ENCODE results near the gene OR2H2.

OR2H2 gene

GRCh38 chr6:29584821-29585220 lies at the start of gene OR2H2:
Gene OR2H2, plus strand, starts transcription at chr6:29585121. Its CDS starts 2,824 bp downstream, at chr6:29587945.
- no peak for DNase-seq (ENCODE audit: low read depth in 2 of 2)

GRCh38 chr6:29537714-29538403 lies 47.1 kb upstream of the OR2H2 start:
- no peak for DNase-seq (ENCODE audit: low read depth in 2 of 2)

- no peak for DNase-seq (ENCODE audit: low read depth in 2 of 2)
Observed at GRCh38 chr6:29547573-29547972, 37.3 kb upstream of the OR2H2 start.

GRCh38 chr6:29552512-29553051 lies 32.3 kb upstream of the OR2H2 start:
- DNase-seq (ENCODE audit: low read depth in 2 of 2): no peak

GRCh38 chr6:29553268-29554057 lies 31.5 kb upstream of the OR2H2 start:
- DNase-seq (ENCODE audit: low read depth in 2 of 2): no peak

- no peak for DNase-seq (ENCODE audit: low read depth in 2 of 2)
Observed at GRCh38 chr6:29554764-29555163, 30.2 kb upstream of the OR2H2 start.

- no peak for DNase-seq (ENCODE audit: low read depth in 2 of 2)
Observed at GRCh38 chr6:29557320-29557719, 27.6 kb upstream of the OR2H2 start.

GRCh38 chr6:29558439-29559079 lies 26.4 kb upstream of the OR2H2 start:
- no peak for DNase-seq (ENCODE audit: low read depth in 2 of 2)

GRCh38 chr6:29559524-29560287 lies 25.2 kb upstream of the OR2H2 start, which contains the start of gene UBD:
Gene UBD, minus strand, starts transcription at chr6:29559732. Its CDS starts 31 bp downstream, at chr6:29559701.
- DNase-seq (ENCODE audit: low read depth in 2 of 2): no peak

- DNase-seq (ENCODE audit: low read depth in 2 of 2): no peak
Observed at GRCh38 chr6:29561091-29561490, 23.8 kb upstream of the OR2H2 start.

- no peak for DNase-seq (ENCODE audit: low read depth in 2 of 2)
Observed at GRCh38 chr6:29561606-29562181, 23.2 kb upstream of the OR2H2 start.

- DNase-seq (ENCODE audit: low read depth in 2 of 2): no peak
Observed at GRCh38 chr6:29563435-29563965, 21.4 kb upstream of the OR2H2 start.

- no peak for DNase-seq (ENCODE audit: low read depth in 2 of 2)
Observed at GRCh38 chr6:29564875-29565274, 20.0 kb upstream of the OR2H2 start.

- DNase-seq (ENCODE audit: low read depth in 2 of 2): no peak
Observed at GRCh38 chr6:29566856-29567255, 18.1 kb upstream of the OR2H2 start.

GRCh38 chr6:29567541-29567940 lies 17.4 kb upstream of the OR2H2 start:
- DNase-seq (ENCODE audit: low read depth in 2 of 2): no peak

- DNase-seq (ENCODE audit: low read depth in 2 of 2): no peak
Observed at GRCh38 chr6:29567991-29568390, 16.9 kb upstream of the OR2H2 start.

GRCh38 chr6:29576056-29576455 lies 8.9 kb upstream of the OR2H2 start:
- DNase-seq (ENCODE audit: low read depth in 2 of 2): no peak

GRCh38 chr6:29577544-29577943 lies 7.4 kb upstream of the OR2H2 start:
- DNase-seq (ENCODE audit: low read depth in 2 of 2): no peak

- DNase-seq (ENCODE audit: low read depth in 2 of 2): peak in 1 of 2 donors; percentile 11
Observed at GRCh38 chr6:29589423-29590048, 4.6 kb downstream of the OR2H2 start.

GRCh38 chr6:29590218-29590808 lies 5.4 kb downstream of the OR2H2 start:
- no peak for DNase-seq (ENCODE audit: low read depth in 2 of 2)
